ENCODE measurements around the gene DUS1L. TPM values are rescaled to one million over a fixed set of nuclear protein-coding genes. Genes with fewer than 3 reads are reported as not detected.
A peak's percentile ranks its signal among the peaks of the same experiment; 100 is the strongest.

Gene DUS1L
- total RNA-seq, 2 donors from 2014 or later = 77.3 to 88.9 TPM

DNA sequence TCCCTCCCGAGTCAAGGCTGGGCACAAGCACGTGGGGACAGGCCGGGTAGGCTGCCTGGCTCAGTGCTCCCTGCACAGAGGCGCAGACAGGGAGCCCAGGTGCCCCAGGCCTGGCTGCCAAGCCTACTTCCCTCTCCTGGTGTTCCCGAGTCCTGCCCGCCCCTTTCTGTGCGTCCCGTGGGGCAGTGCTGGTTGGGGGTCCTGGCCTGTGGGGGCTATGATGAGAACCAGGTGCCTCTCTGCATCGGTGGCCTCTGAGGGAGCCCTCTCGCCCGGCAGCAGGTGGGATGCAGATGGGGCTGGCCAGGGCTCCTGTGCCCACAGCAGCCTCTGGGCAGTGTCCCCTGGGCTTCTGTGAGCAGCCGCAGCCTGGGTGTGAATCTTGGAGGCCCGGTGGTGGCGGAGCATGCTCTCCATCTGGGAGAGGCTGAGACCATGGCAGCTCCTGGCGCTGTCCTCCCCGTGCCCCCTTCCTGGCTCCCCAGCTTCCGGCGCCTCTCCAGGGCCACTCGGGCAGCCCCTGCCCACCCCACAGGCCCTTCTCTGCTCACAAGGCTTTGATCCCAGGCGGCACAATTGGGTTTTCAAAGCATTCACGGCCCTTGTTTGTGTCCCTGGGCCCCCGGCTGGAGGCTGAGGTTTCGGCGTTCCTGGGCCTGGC is 50.2 kb downstream of the DUS1L start:
- Histone ChIP-seq H3K4me3 (no peak overlapping the region), H3K27me3 (replicated peaks; ENCODE audit: insufficient read depth) (no peaks in the 10 kb centered on the region), H3K27ac (no peak overlapping the region), H3K4me1 (ENCODE audit: control insufficient read depth in 1 of 2, low read depth in 2 of 2) (peaks cover 3 to 19% of the 10 kb centered on the region in 2 donors), H3K36me3 (no peaks in the 10 kb centered on the region), H3K9me3 (no peaks in the 10 kb centered on the region)
- TF ChIP-seq, protein P1, sequence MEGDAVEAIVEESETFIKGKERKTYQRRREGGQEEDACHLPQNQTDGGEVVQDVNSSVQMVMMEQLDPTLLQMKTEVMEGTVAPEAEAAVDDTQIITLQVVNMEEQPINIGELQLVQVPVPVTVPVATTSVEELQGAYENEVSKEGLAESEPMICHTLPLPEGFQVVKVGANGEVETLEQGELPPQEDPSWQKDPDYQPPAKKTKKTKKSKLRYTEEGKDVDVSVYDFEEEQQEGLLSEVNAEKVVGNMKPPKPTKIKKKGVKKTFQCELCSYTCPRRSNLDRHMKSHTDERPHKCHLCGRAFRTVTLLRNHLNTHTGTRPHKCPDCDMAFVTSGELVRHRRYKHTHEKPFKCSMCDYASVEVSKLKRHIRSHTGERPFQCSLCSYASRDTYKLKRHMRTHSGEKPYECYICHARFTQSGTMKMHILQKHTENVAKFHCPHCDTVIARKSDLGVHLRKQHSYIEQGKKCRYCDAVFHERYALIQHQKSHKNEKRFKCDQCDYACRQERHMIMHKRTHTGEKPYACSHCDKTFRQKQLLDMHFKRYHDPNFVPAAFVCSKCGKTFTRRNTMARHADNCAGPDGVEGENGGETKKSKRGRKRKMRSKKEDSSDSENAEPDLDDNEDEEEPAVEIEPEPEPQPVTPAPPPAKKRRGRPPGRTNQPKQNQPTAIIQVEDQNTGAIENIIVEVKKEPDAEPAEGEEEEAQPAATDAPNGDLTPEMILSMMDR (IDR thresholded peaks at IDR 0.05) = no peak
- ATAC-seq (ENCODE audit: insufficient number of reproducible peaks, low FRiP score, low read depth) (no peak), DNase-seq (ENCODE audit: low spot score) (no peak)

DNA sequence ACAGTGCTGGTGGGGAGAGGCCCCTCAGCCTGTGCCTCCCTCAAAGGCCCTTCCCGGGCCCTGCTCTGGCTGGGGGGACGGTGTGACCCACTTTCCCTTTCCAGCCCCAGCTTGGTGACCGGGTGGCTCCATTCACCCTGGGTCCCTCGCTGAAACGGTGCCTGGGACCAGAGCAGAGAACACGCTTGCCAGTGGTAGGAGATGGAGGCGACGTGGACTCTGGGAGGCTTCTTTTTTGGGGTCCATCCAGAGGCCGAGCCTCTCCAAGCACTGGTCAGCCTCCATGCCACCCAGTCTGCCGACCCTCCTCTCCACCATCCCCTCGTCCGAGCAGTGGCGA is 50.7 kb downstream of the DUS1L start:
- H3K27ac ChIP-seq = no peak overlapping the region
- H3K4me3 ChIP-seq = no peak overlapping the region
- no peaks in the 10 kb centered on the region for H3K27me3 ChIP-seq (replicated peaks; ENCODE audit: insufficient read depth)
- H3K9me3 ChIP-seq = no peaks in the 10 kb centered on the region
- TF ChIP-seq, protein P1 (IDR thresholded peaks at IDR 0.05) = no peak
- peaks cover 3 to 19% of the 10 kb centered on the region in 2 donors for H3K4me1 ChIP-seq (ENCODE audit: control insufficient read depth in 1 of 2, low read depth in 2 of 2)
- ATAC-seq (ENCODE audit: insufficient number of reproducible peaks, low FRiP score, low read depth) = no peak
- no peak for DNase-seq (ENCODE audit: low spot score)
- H3K36me3 ChIP-seq = no peaks in the 10 kb centered on the region

DNA sequence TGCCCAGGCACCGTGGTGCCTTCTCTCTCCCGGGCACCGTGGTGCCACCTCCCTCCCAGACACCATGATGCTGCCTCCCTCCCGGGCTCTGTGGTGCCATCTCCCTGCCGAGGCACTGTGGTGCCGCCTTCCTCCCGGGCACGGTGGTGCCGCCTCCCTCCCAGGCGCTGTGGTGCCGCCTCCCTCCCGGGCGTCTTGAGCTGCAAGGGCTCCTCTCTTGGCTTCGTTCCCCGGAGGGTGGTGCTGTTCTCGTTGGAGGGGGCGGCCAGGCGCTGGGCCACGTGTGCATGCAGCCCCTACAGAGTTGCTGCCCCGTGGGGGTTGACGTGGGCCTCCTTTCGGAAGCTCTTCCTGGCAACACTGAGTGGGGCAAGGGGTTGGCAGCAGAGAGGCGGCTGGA is 51.2 kb downstream of the DUS1L start:
- Histone ChIP-seq H3K27ac (no peak overlapping the region), H3K27me3 (replicated peaks; ENCODE audit: insufficient read depth) (no peaks in the 10 kb centered on the region), H3K36me3 (no peaks in the 10 kb centered on the region), H3K4me1 (ENCODE audit: control insufficient read depth in 1 of 2, low read depth in 2 of 2) (peaks cover 3 to 19% of the 10 kb centered on the region in 2 donors), H3K4me3 (no peak overlapping the region), H3K9me3 (no peaks in the 10 kb centered on the region)
- TF ChIP-seq, protein P1 (IDR thresholded peaks at IDR 0.05) = no peak
- ATAC-seq (ENCODE audit: insufficient number of reproducible peaks, low FRiP score, low read depth) (no peak), DNase-seq (ENCODE audit: low spot score) (no peak)

DNA sequence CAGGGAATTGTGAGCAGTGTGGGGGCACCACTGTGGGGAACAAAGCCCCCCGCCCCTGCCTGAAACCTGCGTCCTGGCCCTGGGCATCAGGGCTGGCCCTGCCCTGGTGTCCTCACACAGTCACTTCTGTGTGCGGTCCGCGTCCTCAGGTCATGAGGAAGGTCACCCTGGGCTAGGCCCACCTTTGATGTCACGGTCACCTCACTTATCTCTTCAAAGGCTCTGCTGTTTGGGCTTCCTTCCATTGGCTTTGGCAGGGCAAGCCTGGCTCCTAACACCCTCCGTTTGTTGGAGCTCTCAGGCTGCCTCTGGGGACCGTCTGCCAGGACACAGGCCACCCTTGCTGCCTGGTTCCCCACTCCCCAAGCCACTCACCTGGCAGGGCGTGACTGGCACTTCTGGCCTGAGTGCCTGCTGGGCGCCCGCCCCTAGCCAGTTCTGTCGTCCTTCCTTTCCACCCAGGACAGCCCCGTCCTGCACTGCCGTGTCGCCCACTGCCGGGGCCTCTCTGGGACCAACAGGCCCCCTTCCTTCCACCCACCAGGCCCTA is 51.8 kb downstream of the DUS1L start:
- Histone ChIP-seq H3K4me3 (peak overlapping the region; percentile 47), H3K36me3 (no peaks in the 10 kb centered on the region), H3K4me1 (ENCODE audit: control insufficient read depth in 1 of 2, low read depth in 2 of 2) (peaks cover 3 to 19% of the 10 kb centered on the region in 2 donors)

DNA sequence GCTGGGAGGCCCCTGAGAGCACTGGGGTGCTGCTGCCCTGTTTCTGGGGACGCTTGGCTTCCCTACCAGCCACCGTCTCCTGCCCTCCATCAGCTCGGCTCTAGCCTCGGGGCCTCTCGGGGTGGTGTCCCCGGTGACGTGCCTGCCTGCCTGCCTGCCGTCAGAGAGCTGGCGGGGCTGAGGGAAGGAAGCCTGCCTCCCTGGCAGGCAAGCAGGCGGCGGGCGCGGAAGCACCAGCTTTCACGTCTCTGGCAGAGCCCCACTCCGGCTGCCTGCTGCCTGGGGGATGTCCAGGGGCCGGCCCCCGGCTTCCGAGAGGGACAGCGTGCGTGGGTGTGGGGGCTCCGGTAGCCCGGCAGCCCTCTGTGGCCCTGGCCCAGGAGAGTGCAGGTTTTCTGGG is 52.3 kb downstream of the DUS1L start:
- H3K9me3 ChIP-seq = no peaks in the 10 kb centered on the region
- no peaks in the 10 kb centered on the region for H3K27me3 ChIP-seq (replicated peaks; ENCODE audit: insufficient read depth)
- peak overlapping the region; percentile 47 for H3K4me3 ChIP-seq
- DNase-seq (ENCODE audit: low spot score) (no peak), ATAC-seq (ENCODE audit: insufficient number of reproducible peaks, low FRiP score, low read depth) (peak; percentile 34)
- peaks cover 3 to 20% of the 10 kb centered on the region in 2 donors for H3K4me1 ChIP-seq (ENCODE audit: control insufficient read depth in 1 of 2, low read depth in 2 of 2)
- peak overlapping the region; percentile 72 to 75 for H3K27ac ChIP-seq
- H3K36me3 ChIP-seq = no peaks in the 10 kb centered on the region
- TF ChIP-seq, protein P1 (IDR thresholded peaks at IDR 0.05) = no peak

More for the DNA sequence above, 51.8 kb downstream of the DUS1L start:
- H3K9me3 ChIP-seq = no peaks in the 10 kb centered on the region
- DNase-seq (ENCODE audit: low spot score) = no peak
- no peak for ATAC-seq (ENCODE audit: insufficient number of reproducible peaks, low FRiP score, low read depth)
- H3K27ac ChIP-seq = peak overlapping the region; percentile 72 to 75
- TF ChIP-seq, protein P1 (IDR thresholded peaks at IDR 0.05) = no peak
- H3K27me3 ChIP-seq (replicated peaks; ENCODE audit: insufficient read depth) = no peaks in the 10 kb centered on the region
